Liver (tissue), 9 donors: ENCODE data around the gene LCTL. TPM values are rescaled to one million over a fixed set of nuclear protein-coding genes. Genes with fewer than 3 reads are reported as not detected.

Experiments
- DNase-seq: peaks from one replicate; pipeline ENCODE4 v3.0.0-alpha.2; 2017; ENCODE audit warnings: low spot score
- H3K27ac ChIP-seq, 2 donors: one replicate each; pipeline ENCODE4 v1.7.0; 2013; ENCODE audit warnings: inconsistent platforms in 2 of 2, low read length in 2 of 2, control low read depth in 1 of 2, low read depth in 1 of 2, mild to moderate bottlenecking in 1 of 2
- H3K27me3 ChIP-seq, 4 donors: one replicate each; pipeline versions ENCODE4 v1.6.1 to v1.7.0; 2013; ENCODE audit warnings: low read length in 3 of 4, inconsistent platforms in 1 of 4, mild to moderate bottlenecking in 1 of 4, moderate library complexity in 1 of 4; ENCODE audit not compliant: control insufficient read depth in 4 of 4, insufficient read depth in 4 of 4
- H3K36me3 ChIP-seq, 4 donors: one replicate each; pipeline versions ENCODE4 v1.6.1 to v1.7.0; 2013; ENCODE audit warnings: low read length in 3 of 4, mild to moderate bottlenecking in 3 of 4, low read depth in 1 of 4, moderate library complexity in 1 of 4; ENCODE audit not compliant: control insufficient read depth in 4 of 4, insufficient read depth in 3 of 4
- H3K4me1 ChIP-seq, 4 donors: one replicate each; pipeline versions ENCODE4 v1.6.1 to v1.7.0; 2013; ENCODE audit warnings: low read length in 3 of 4, mild to moderate bottlenecking in 3 of 4, moderate library complexity in 1 of 4; ENCODE audit not compliant: control insufficient read depth in 4 of 4, insufficient read depth in 4 of 4
- H3K4me3 ChIP-seq, 3 donors: one replicate each; pipeline versions ENCODE4 v1.6.1 to v1.7.0; 2013; ENCODE audit warnings: low read length in 3 of 3, control low read depth in 1 of 3, low read depth in 1 of 3, mild to moderate bottlenecking in 1 of 3
- H3K9ac ChIP-seq, 2 donors: one replicate each; pipeline ENCODE4 v1.7.0; 2013; ENCODE audit warnings: low read length in 2 of 2, mild to moderate bottlenecking in 2 of 2, moderate library complexity in 2 of 2, control low read depth in 1 of 2, low read depth in 1 of 2
- H3K9me3 ChIP-seq, 4 donors: one replicate each; pipeline versions ENCODE4 v1.6.1 to v1.7.0; 2013; ENCODE audit warnings: low read length in 3 of 4; ENCODE audit not compliant: control insufficient read depth in 4 of 4
- EGR1 ChIP-seq, 2 donors: IDR thresholded peaks; 2 replicates each; pipeline ENCODE4 v1.6.1; 2016 to 2018; ENCODE audit warnings: antibody characterized with exemption in 2 of 2, low read depth in 2 of 2
- HNF4G ChIP-seq: IDR thresholded peaks from 2 replicates; pipeline ENCODE4 v1.6.1; 2016; ENCODE audit warnings: antibody characterized with exemption
- JUND ChIP-seq, 2 donors: IDR thresholded peaks; 2 replicates each; pipeline ENCODE4 v1.6.1; 2016; ENCODE audit warnings: antibody characterized with exemption in 2 of 2
- NR2F2 ChIP-seq: IDR thresholded peaks from 2 replicates; pipeline ENCODE4 v1.6.1; 2016; ENCODE audit warnings: antibody characterized with exemption
- RAD21 ChIP-seq, 2 donors: IDR thresholded peaks; 2 replicates each; pipeline ENCODE4 v1.6.1; 2016; ENCODE audit warnings: antibody characterized with exemption in 2 of 2, mild to moderate bottlenecking in 2 of 2
- REST ChIP-seq: IDR thresholded peaks from 2 replicates; pipeline ENCODE4 v1.6.1; 2016; ENCODE audit warnings: antibody characterized with exemption, mild to moderate bottlenecking
- RXRA ChIP-seq, 2 donors: IDR thresholded peaks; 2 replicates each; pipeline ENCODE4 v1.6.1; 2017 to 2018; ENCODE audit warnings: antibody characterized with exemption in 2 of 2, mild to moderate bottlenecking in 1 of 2
- SP1 ChIP-seq: IDR thresholded peaks from 2 replicates; pipeline ENCODE4 v1.6.1; 2018; ENCODE audit warnings: antibody characterized with exemption, mild to moderate bottlenecking
- TAF1 ChIP-seq: conservative IDR thresholded peaks from 2 replicates; pipeline ENCODE4 v1.6.1; 2016; ENCODE audit warnings: antibody characterized with exemption, mild to moderate bottlenecking
- WGBS: extraction: QIAGEN DNeasy Blood & Tissue Kit; methylation state at CpG from one replicate; pipeline ENCODE4 v1.1.7; 2013; 5-methylcytosine and 5-hydroxymethylcytosine counted together
- polyA plus RNA-seq, 2 donors: library from polyadenylated mRNA; stranded (reverse) in 1 of 2; unstranded in 1 of 2; fragments of 200-250 nt in 1 of 2; fragments of >200 nt in 1 of 2; fragmentation: Nextera tagmentation in 1 of 2; extraction: Ambion mirVana in 1 of 2; gene quantifications; one replicate each; pipeline versions ENCODE4 v1.2.1 to v1.2.3, GENCODE V29; 2013 to 2015
- total RNA-seq, 2 donors: library from RNA; depleted of rRNA; stranded (reverse); fragments of >200 nt; gene quantifications; one replicate each; pipeline ENCODE4 v1.2.3, GENCODE V29; 2014
- TF ChIP-seq, protein P1 (sequence below): fragments of 150-350 bp; IDR thresholded peaks from 2 replicates; pipeline ENCODE4 v1.5.1; 2017; ENCODE audit warnings: improper control_type of control experiment, low read depth, low read length; ENCODE audit not compliant: missing input control
- TF ChIP-seq, protein P2 (sequence below): IDR thresholded peaks from 2 replicates; pipeline ENCODE4 v1.6.1; 2016; ENCODE audit warnings: antibody characterized with exemption
- TF ChIP-seq, protein P3 (sequence below): IDR thresholded peaks from 2 replicates; pipeline ENCODE4 v1.6.1; 2016; ENCODE audit warnings: antibody characterized with exemption
- donor health status: healthy.
- donor health status: healthy.
- donor health status: healthy.
- donor health status: healthy.
- donor health status: healthy.

The LCTL gene
- total and polyA plus RNA-seq, 4 donors: 0.13 TPM; not detected in 3

DNA sequence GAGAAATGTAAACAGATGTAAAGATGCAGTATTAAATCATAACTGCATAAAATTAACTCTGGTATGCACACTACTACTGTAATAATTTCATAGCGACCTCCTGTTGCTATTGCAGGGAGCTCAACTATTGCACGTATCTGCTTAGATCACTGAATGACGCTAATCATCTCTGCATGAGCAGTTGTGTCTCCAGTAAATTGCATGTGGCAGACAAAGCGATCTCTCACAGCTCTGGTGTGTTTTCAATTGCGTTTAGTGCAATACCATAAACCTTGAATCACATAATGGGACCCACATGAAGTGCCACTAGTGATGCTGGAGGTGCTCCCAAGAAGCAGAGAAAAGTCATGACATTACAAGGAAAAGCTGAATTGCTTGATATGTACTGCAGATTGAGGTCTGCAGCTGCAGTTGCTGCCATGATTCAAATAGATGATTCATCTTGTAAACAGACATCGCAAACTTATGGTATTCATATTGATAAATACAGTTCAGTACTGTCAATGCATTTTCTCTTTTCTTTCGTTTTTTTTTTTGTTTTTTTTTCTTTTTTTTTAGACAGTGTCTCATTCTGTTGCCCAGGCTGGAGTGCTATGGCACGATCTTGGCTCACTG lies 30.2 kb upstream of the LCTL start:
- H3K9ac ChIP-seq: no peak overlapping the region
- no peak overlapping the region for H3K4me3 ChIP-seq
- H3K27me3 ChIP-seq: no peaks in the 10 kb centered on the region
- H3K27ac ChIP-seq: no peak overlapping the region
- no peaks in the 10 kb centered on the region for H3K9me3 ChIP-seq
- WGBS: 81% methylated on average over 8 of the region's 8 CpGs
- no peak for DNase-seq
- peaks cover 1 to 6% (median 2%) of the 10 kb centered on the region in 4 donors for H3K4me1 ChIP-seq
- H3K36me3 ChIP-seq: no peaks in the 10 kb centered on the region
- no peak for TF ChIP-seq TAF1

- no peaks in the 10 kb centered on the region for H3K36me3 ChIP-seq
- no peaks in the 10 kb centered on the region for H3K9me3 ChIP-seq
- TF ChIP-seq TAF1 (no peak), JUND (IDR thresholded peaks at IDR 0.05) (no peak), REST (no peak), NR2F2 (no peak), RAD21 (IDR thresholded peaks at IDR 0.05) (no peak), HNF4G (no peak), EGR1 (IDR thresholded peaks at IDR 0.05; ENCODE audit: low read depth in 2 of 2) (no peak), RXRA (IDR thresholded peaks at IDR 0.05) (no peak)
- TF ChIP-seq, protein P1, sequence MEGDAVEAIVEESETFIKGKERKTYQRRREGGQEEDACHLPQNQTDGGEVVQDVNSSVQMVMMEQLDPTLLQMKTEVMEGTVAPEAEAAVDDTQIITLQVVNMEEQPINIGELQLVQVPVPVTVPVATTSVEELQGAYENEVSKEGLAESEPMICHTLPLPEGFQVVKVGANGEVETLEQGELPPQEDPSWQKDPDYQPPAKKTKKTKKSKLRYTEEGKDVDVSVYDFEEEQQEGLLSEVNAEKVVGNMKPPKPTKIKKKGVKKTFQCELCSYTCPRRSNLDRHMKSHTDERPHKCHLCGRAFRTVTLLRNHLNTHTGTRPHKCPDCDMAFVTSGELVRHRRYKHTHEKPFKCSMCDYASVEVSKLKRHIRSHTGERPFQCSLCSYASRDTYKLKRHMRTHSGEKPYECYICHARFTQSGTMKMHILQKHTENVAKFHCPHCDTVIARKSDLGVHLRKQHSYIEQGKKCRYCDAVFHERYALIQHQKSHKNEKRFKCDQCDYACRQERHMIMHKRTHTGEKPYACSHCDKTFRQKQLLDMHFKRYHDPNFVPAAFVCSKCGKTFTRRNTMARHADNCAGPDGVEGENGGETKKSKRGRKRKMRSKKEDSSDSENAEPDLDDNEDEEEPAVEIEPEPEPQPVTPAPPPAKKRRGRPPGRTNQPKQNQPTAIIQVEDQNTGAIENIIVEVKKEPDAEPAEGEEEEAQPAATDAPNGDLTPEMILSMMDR: no peak
- TF ChIP-seq, protein P2, sequence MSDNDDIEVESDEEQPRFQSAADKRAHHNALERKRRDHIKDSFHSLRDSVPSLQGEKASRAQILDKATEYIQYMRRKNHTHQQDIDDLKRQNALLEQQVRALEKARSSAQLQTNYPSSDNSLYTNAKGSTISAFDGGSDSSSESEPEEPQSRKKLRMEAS: no peak
- TF ChIP-seq, protein P3, sequence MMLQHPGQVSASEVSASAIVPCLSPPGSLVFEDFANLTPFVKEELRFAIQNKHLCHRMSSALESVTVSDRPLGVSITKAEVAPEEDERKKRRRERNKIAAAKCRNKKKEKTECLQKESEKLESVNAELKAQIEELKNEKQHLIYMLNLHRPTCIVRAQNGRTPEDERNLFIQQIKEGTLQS: no peak
- no peak overlapping the region for H3K9ac ChIP-seq
- peaks cover 4 to 13% (median 7%) of the 10 kb centered on the region in 4 donors for H3K4me1 ChIP-seq
- no peak overlapping the region for H3K4me3 ChIP-seq
- no peak for DNase-seq
- H3K27me3 ChIP-seq: no peaks in the 10 kb centered on the region
- H3K27ac ChIP-seq: no peak overlapping the region
Measured at GRCh38 chr15:66595332-66595731, 29.5 kb upstream of the LCTL start.

DNA sequence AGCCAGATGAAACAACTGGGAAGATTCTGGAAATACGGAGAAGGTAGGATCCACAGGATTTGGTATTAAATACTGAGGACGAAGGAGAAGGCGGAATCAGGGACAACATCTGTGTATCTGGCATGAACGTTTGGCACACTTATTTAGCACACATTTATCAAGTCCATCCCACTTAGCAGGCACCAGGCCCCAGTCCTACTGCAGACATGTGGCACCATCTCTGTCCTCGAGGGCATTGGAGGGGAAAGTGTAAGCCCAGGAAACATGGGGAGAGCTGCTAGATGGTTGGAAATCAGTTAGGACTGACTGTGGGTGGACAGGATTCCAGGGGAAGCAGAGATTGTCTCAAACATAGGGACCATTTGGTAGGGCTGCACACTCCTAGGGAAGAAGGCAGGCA lies 29.0 kb upstream of the LCTL start:
- DNase-seq: no peak

More for the DNA sequence above, 29.0 kb upstream of the LCTL start:
- Histone ChIP-seq H3K4me1 (peaks cover 6 to 17% (median 10%) of the 10 kb centered on the region in 4 donors), H3K27me3 (no peaks in the 10 kb centered on the region), H3K4me3 (no peak overlapping the region), H3K27ac (no peak overlapping the region), H3K36me3 (no peaks in the 10 kb centered on the region), H3K9ac (no peak overlapping the region), H3K9me3 (no peaks in the 10 kb centered on the region)
- WGBS: 85% methylated on average over 5 of the region's 5 CpGs
- TF ChIP-seq SP1: no peak
- no peak for TF ChIP-seq RAD21 (IDR thresholded peaks at IDR 0.05)
